ENCODE measurements around the gene RHOBTB1. TPM values are rescaled to one million over a fixed set of nuclear protein-coding genes. Genes with fewer than 3 reads are reported as not detected.

Gene RHOBTB1
- total and polyA plus RNA-seq, 9 of the 15 experiments (the other 6 are each of a cell fraction or from before 2014, with no cell fraction given), result 1.7 to 11.7 (median 9.3) TPM

DNA sequence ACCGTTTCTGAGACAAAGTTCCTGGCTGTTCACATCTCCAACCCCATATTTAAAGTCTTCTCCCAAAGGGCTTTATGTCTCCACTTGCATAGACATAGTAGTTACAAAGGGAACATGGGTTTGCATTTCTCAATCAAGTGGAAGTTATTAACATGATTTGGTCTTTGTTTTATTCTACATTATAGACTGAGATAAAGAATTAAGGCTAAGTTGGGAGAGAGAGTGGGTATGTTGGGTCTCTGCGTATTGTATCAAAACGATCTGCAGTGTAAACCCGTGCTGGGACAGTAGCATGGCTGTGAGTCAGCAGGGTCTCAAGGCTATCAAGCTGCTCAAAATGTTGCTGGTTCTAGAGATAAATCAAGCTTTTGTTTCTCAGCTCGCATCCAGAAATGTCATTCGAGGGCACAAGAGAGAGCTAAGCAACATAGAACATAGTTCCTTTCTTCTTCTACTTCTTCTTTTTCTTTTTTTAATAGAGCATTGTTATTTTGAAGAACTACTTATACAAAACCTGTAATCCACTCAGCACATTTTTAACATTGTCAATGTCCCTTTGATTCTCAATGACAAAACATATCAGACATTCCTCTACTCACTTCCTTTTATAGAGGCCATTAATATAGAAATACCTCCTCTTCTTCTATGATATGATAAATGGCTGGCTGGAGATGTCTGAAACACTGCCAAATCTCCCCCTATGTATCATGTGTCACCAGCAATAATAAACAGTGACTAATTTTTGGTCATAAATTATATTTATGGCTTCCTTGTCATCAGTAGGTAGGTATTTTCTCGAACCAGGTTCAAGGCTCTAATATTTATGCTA is 34.5 kb upstream of the RHOBTB1 start (continued):
- peak; percentile 100 for TF ChIP-seq MEIS2 (IDR thresholded peaks at IDR 0.05; ENCODE audit: partially characterized antibody)
- TF ChIP-seq SMAD1 (IDR thresholded peaks at IDR 0.05; ENCODE audit: low read depth, low read length, partially characterized antibody), result no peak
- TF ChIP-seq HNRNPL (IDR thresholded peaks at IDR 0.05; ENCODE audit: low read depth, low read length), result no peak
- TF ChIP-seq, protein P1, sequence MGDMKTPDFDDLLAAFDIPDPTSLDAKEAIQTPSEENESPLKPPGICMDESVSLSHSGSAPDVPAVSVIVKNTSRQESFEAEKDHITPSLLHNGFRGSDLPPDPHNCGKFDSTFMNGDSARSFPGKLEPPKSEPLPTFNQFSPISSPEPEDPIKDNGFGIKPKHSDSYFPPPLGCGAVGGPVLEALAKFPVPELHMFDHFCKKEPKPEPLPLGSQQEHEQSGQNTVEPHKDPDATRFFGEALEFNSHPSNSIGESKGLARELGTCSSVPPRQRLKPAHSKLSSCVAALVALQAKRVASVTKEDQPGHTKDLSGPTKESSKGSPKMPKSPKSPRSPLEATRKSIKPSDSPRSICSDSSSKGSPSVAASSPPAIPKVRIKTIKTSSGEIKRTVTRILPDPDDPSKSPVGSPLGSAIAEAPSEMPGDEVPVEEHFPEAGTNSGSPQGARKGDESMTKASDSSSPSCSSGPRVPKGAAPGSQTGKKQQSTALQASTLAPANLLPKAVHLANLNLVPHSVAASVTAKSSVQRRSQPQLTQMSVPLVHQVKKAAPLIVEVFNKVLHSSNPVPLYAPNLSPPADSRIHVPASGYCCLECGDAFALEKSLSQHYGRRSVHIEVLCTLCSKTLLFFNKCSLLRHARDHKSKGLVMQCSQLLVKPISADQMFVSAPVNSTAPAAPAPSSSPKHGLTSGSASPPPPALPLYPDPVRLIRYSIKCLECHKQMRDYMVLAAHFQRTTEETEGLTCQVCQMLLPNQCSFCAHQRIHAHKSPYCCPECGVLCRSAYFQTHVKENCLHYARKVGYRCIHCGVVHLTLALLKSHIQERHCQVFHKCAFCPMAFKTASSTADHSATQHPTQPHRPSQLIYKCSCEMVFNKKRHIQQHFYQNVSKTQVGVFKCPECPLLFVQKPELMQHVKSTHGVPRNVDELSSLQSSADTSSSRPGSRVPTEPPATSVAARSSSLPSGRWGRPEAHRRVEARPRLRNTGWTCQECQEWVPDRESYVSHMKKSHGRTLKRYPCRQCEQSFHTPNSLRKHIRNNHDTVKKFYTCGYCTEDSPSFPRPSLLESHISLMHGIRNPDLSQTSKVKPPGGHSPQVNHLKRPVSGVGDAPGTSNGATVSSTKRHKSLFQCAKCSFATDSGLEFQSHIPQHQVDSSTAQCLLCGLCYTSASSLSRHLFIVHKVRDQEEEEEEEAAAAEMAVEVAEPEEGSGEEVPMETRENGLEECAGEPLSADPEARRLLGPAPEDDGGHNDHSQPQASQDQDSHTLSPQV (IDR thresholded peaks at IDR 0.05), result peak; percentile 91
- TF ChIP-seq NEUROD1 (IDR thresholded peaks at IDR 0.05; ENCODE audit: borderline replicate concordance, low read depth, low read length, partially characterized antibody), result no peak
- TF ChIP-seq, protein P2, sequence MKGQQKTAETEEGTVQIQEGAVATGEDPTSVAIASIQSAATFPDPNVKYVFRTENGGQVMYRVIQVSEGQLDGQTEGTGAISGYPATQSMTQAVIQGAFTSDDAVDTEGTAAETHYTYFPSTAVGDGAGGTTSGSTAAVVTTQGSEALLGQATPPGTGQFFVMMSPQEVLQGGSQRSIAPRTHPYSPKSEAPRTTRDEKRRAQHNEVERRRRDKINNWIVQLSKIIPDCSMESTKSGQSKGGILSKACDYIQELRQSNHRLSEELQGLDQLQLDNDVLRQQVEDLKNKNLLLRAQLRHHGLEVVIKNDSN (CRISPR knock-in tag; IDR thresholded peaks at IDR 0.05), result no peak
- peak; percentile 92 for TF ChIP-seq CCNT2 (IDR thresholded peaks at IDR 0.05; ENCODE audit: borderline replicate concordance, extremely low read depth, insufficient read length, low read depth, low read length)
- TF ChIP-seq MXI1 (IDR thresholded peaks at IDR 0.05; ENCODE audit: low read depth, low read length), result no peak
- TF ChIP-seq CHD2 (IDR thresholded peaks at IDR 0.05; ENCODE audit: low read depth, low read length), result no peak
- peak; percentile 98 for TF ChIP-seq SMARCE1 (IDR thresholded peaks at IDR 0.05)
- TF ChIP-seq RAD51 (IDR thresholded peaks at IDR 0.05; ENCODE audit: borderline replicate concordance, low read depth), result no peak
- peak; percentile 49; the same call in 1 of the 2 replicates for TF ChIP-seq MECOM (CRISPR knock-in tag; IDR thresholded peaks at IDR 0.05)
- TF ChIP-seq ZBTB1 (CRISPR knock-in tag; IDR thresholded peaks at IDR 0.05; ENCODE audit: borderline replicate concordance, low read depth), result no peak
- TF ChIP-seq NFXL1 (CRISPR knock-in tag; IDR thresholded peaks at IDR 0.05), result no peak; the same call in 1 of the 2 replicates
- TF ChIP-seq, protein P3, sequence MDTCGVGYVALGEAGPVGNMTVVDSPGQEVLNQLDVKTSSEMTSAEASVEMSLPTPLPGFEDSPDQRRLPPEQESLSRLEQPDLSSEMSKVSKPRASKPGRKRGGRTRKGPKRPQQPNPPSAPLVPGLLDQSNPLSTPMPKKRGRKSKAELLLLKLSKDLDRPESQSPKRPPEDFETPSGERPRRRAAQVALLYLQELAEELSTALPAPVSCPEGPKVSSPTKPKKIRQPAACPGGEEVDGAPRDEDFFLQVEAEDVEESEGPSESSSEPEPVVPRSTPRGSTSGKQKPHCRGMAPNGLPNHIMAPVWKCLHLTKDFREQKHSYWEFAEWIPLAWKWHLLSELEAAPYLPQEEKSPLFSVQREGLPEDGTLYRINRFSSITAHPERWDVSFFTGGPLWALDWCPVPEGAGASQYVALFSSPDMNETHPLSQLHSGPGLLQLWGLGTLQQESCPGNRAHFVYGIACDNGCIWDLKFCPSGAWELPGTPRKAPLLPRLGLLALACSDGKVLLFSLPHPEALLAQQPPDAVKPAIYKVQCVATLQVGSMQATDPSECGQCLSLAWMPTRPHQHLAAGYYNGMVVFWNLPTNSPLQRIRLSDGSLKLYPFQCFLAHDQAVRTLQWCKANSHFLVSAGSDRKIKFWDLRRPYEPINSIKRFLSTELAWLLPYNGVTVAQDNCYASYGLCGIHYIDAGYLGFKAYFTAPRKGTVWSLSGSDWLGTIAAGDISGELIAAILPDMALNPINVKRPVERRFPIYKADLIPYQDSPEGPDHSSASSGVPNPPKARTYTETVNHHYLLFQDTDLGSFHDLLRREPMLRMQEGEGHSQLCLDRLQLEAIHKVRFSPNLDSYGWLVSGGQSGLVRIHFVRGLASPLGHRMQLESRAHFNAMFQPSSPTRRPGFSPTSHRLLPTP (IDR thresholded peaks at IDR 0.05; ENCODE audit: borderline replicate concordance, extremely low read depth, insufficient read length), result no peak
- no peak for TF ChIP-seq SIX5 (IDR thresholded peaks at IDR 0.05; ENCODE audit: borderline replicate concordance in 1 of 2, insufficient read depth in 1 of 2, low read depth in 1 of 2, low read length in 2 of 2)
- TF ChIP-seq PYGO2 (tag; IDR thresholded peaks at IDR 0.05), result peak; percentile 60; the same call in 1 of the 2 replicates
- no peak for TF ChIP-seq CBX1 (IDR thresholded peaks at IDR 0.05; ENCODE audit: low read depth)
- 0 out of 2 replicates have a peak, but pooled peaks have one; percentile 45 for TF ChIP-seq HSF4 (CRISPR knock-in tag; IDR thresholded peaks at IDR 0.05; ENCODE audit: borderline replicate concordance)
- TF ChIP-seq ZNF785 (CRISPR knock-in tag; IDR thresholded peaks at IDR 0.05), result no peak

Data from K562 (cell line).